ENCODE data around the gene CLDN15.

DNA sequence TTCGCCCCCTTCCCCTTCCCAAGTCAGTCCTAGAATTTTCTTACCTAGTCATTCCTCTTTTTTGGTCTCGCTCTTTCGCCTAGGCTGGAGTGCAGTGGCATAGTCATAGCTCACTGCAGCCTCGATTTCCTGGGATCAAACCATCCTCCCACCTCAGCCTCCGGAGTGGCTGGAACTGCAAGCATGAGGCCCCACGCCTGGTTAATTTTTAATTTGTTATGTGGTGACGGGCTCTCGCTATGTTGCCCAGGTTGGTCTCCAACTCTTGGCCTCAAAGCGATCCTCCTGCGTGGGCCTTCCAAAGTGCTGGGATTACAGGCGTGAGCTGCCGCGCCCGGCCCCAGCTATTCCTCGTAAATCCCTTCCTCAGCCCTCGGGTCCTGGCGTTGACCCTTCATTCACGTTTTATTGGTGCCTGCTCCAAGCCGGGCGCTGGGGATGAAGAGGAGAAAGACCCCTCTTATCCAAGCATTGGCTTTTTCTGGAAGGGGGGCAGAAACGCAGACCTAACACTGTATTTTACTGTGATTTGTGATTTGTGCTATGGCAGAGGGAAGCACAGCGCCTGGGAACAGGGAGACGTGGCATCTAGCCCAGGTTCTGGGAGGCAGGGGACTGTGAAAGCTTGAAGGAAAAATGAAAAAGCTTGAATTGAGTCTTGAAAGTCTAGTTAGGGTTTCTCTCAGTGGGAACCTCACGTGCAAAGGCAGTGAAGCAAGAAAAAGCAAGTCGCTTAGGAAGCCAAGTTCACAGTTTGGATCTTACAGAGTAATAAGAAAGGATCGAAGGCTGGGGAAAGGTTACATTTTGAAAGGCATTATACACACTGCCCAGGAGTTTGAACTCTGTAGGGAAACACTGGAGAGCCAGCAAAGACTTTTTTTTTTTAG lies 19.1 kb downstream of the CLDN15 start:
- TF ChIP-seq ZFX (IDR thresholded peaks at IDR 0.05; ENCODE audit: borderline replicate concordance) = no peak
- TF ChIP-seq, protein P1, sequence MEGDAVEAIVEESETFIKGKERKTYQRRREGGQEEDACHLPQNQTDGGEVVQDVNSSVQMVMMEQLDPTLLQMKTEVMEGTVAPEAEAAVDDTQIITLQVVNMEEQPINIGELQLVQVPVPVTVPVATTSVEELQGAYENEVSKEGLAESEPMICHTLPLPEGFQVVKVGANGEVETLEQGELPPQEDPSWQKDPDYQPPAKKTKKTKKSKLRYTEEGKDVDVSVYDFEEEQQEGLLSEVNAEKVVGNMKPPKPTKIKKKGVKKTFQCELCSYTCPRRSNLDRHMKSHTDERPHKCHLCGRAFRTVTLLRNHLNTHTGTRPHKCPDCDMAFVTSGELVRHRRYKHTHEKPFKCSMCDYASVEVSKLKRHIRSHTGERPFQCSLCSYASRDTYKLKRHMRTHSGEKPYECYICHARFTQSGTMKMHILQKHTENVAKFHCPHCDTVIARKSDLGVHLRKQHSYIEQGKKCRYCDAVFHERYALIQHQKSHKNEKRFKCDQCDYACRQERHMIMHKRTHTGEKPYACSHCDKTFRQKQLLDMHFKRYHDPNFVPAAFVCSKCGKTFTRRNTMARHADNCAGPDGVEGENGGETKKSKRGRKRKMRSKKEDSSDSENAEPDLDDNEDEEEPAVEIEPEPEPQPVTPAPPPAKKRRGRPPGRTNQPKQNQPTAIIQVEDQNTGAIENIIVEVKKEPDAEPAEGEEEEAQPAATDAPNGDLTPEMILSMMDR (IDR thresholded peaks at IDR 0.05) = no peak
